Neural progenitor cell (in vitro differentiated cells): Measurements from ENCODE around the gene CASP3. TPM values are rescaled to one million over a fixed set of nuclear protein-coding genes. Genes with fewer than 3 reads are reported as not detected.
"Not testable (repeated sequence)": the region's sequence is repeated elsewhere in the genome, so short reads cannot be mapped to it uniquely, and the experiment has no call there.

ENCODE experiments used
- DNase-seq: peaks from one replicate; pipeline ENCODE4 v3.0.0-alpha.2; 2016; ENCODE audit warnings: low spot score
- H2AFZ ChIP-seq: fragments of 200-600 bp; sonication (generic); replicated peaks from 2 replicates; pipeline ENCODE4 v1.6.1; 2016; ENCODE audit warnings: antibody characterized with exemption
- H3F3A ChIP-seq: fragments of 200-600 bp; sonication (generic); 2 replicates; pipeline ENCODE4 v1.6.1; 2016; ENCODE audit warnings: antibody characterized with exemption, low read depth
- H3K27ac ChIP-seq: fragments of 200-600 bp; sonication (generic); 2 replicates; pipeline ENCODE4 v1.5.1; 2016; ENCODE audit warnings: mild to moderate bottlenecking
- H3K27me3 ChIP-seq: fragments of 200-600 bp; sonication (generic); 2 replicates; pipeline ENCODE4 v1.6.1; 2016; ENCODE audit warnings: mild to moderate bottlenecking, moderate library complexity
- H3K36me3 ChIP-seq: fragments of 200-600 bp; sonication (generic); 2 replicates; pipeline ENCODE4 v1.5.1; 2016
- H3K4me1 ChIP-seq: fragments of 200-600 bp; sonication (generic); 2 replicates; pipeline ENCODE4 v1.6.1; 2016; ENCODE audit warnings: mixed run types
- H3K4me2 ChIP-seq: fragments of 200-600 bp; sonication (generic); 2 replicates; pipeline ENCODE4 v1.6.1; 2016
- H3K4me3 ChIP-seq: fragments of 200-600 bp; sonication (generic); 2 replicates; pipeline ENCODE4 v1.5.1; 2016
- H3K79me2 ChIP-seq: fragments of 200-600 bp; sonication (generic); 2 replicates; pipeline ENCODE4 v1.6.1; 2016; ENCODE audit warnings: low read depth
- H3K9ac ChIP-seq: fragments of 200-600 bp; sonication (generic); 2 replicates; pipeline ENCODE4 v1.6.1; 2016
- H3K9me3 ChIP-seq: fragments of 200-600 bp; sonication (generic); 2 replicates; pipeline ENCODE4 v1.5.1; 2016; ENCODE audit warnings: low read depth
- H4K20me1 ChIP-seq: fragments of 200-600 bp; sonication (generic); 2 replicates; pipeline ENCODE4 v1.6.1; 2016; ENCODE audit warnings: low read depth
- H3K27ac Mint-ChIP-seq: 3 replicates; pipeline ENCODE4 v1.8.0; 2021; ENCODE audit warnings: mixed read lengths
- H3K27me3 Mint-ChIP-seq: 2 replicates; pipeline ENCODE4 v1.8.0; 2022; ENCODE audit warnings: low read depth, mild to moderate bottlenecking, inconsistent platforms, moderate library complexity, mixed read lengths; ENCODE audit not compliant: insufficient read depth
- H3K36me3 Mint-ChIP-seq: 3 replicates; pipeline ENCODE4 v1.8.0; 2021; ENCODE audit warnings: mixed read lengths
- H3K4me1 Mint-ChIP-seq: 3 replicates; pipeline ENCODE4 v1.8.0; 2021; ENCODE audit warnings: mixed read lengths
- H3K4me3 Mint-ChIP-seq: 3 replicates; pipeline ENCODE4 v1.8.0; 2021; ENCODE audit warnings: mild to moderate bottlenecking, moderate library complexity, mixed read lengths
- H3K9me3 Mint-ChIP-seq: 3 replicates; pipeline ENCODE4 v1.8.0; 2020; ENCODE audit warnings: mixed read lengths
- EZH2 ChIP-seq: fragments of 200-600 bp; sonication (generic); IDR thresholded peaks from 2 replicates; pipeline ENCODE4 v1.6.1; 2017; ENCODE audit warnings: antibody characterized with exemption, mild to moderate bottlenecking, moderate library complexity
- EZH2phosphoT487 ChIP-seq: fragments of 200-600 bp; sonication (generic); IDR thresholded peaks from 2 replicates; pipeline ENCODE4 v1.6.1; 2017; ENCODE audit warnings: antibody characterized with exemption
- total RNA-seq: library from RNA; depleted of rRNA; stranded (reverse); fragments of >200 nt; gene quantifications from 2 replicates; pipeline ENCODE4 v1.2.3, GENCODE V29; 2015; ENCODE audit warnings: low replicate concordance
- TF ChIP-seq, protein P1 (sequence below): fragments of 200-600 bp; sonication (generic); IDR thresholded peaks from 2 replicates; pipeline ENCODE4 v1.5.1; 2017; ENCODE audit warnings: antibody characterized with exemption, mild to moderate bottlenecking

CASP3 gene
- total RNA-seq, 1 donor from 2014 or later, result 69.8 TPM

DNA sequence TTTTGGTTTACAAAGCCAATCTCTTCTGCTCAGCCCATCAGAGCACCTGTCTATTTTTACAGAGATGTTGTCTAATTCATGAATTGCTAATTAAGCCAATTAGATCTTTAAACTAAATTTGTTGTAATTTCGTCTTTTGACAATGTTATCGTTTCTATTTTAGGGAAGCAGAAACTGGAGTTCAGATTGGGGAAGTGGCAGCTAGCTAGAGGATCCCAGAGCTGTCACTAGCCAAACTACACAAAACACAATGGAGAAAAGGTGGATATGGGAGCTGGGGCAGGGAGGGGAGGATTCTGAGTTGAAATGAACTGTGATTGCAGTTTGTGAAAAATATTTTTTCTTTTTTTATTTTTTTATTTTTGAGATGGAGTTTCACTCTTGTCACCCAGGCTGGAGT lies 35.8 kb downstream of the CASP3 start:
- Histone ChIP-seq H2AFZ (no peak overlapping the region), H3K9me3 (no peaks in the 10 kb centered on the region), H3K27me3 (no peaks in the 10 kb centered on the region), H3K79me2 (no peaks in the 10 kb centered on the region), H3K4me2 (no peak overlapping the region), H3K9ac (no peak overlapping the region), H3K4me3 (no peak overlapping the region), H3K4me1 (no peaks in the 10 kb centered on the region), H3K27ac (no peak overlapping the region), H4K20me1 (no peaks in the 10 kb centered on the region), H3K36me3 (no peaks in the 10 kb centered on the region), H3F3A (no peaks in the 10 kb centered on the region)
- H3K4me1 Mint-ChIP-seq, result peaks cover 7% of the 10 kb centered on the region
- DNase-seq, result no peak
- peaks cover 3% of the 10 kb centered on the region for H3K27me3 Mint-ChIP-seq
- H3K36me3 Mint-ChIP-seq, result peaks cover 2% of the 10 kb centered on the region
- peaks cover 8% of the 10 kb centered on the region for H3K9me3 Mint-ChIP-seq
- no peak overlapping the region for H3K27ac Mint-ChIP-seq
- TF ChIP-seq EZH2, result no peak
- TF ChIP-seq, protein P1, sequence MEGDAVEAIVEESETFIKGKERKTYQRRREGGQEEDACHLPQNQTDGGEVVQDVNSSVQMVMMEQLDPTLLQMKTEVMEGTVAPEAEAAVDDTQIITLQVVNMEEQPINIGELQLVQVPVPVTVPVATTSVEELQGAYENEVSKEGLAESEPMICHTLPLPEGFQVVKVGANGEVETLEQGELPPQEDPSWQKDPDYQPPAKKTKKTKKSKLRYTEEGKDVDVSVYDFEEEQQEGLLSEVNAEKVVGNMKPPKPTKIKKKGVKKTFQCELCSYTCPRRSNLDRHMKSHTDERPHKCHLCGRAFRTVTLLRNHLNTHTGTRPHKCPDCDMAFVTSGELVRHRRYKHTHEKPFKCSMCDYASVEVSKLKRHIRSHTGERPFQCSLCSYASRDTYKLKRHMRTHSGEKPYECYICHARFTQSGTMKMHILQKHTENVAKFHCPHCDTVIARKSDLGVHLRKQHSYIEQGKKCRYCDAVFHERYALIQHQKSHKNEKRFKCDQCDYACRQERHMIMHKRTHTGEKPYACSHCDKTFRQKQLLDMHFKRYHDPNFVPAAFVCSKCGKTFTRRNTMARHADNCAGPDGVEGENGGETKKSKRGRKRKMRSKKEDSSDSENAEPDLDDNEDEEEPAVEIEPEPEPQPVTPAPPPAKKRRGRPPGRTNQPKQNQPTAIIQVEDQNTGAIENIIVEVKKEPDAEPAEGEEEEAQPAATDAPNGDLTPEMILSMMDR, result no peak
- no peak for TF ChIP-seq EZH2phosphoT487
- H3K4me3 Mint-ChIP-seq, result no peak overlapping the region

DNA sequence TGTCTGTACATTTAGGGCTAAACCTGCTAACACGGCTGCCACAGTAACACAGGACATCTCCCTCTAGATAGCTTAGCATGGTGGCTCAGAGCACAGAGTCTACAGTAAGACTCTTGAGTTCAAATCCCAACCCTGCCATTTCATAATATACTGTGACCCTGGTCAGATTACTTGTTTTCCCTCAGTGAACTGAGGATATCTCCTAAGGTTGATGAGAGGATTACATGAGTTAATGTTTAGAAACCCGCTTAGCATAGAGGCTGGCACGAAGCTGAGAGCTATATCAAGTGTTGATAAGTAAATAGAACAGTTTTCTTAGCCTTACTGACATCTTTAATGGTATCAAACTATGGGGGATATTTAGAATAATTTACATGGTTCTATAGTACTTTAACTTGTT lies 37.2 kb downstream of the CASP3 start:
- Histone ChIP-seq H3K9me3 (no peaks in the 10 kb centered on the region), H3F3A (no peaks in the 10 kb centered on the region), H3K4me3 (no peak overlapping the region), H3K27me3 (no peaks in the 10 kb centered on the region), H3K79me2 (no peaks in the 10 kb centered on the region), H3K4me2 (no peak overlapping the region), H3K9ac (no peak overlapping the region), H2AFZ (no peak overlapping the region), H3K4me1 (no peaks in the 10 kb centered on the region), H3K36me3 (no peaks in the 10 kb centered on the region), H3K27ac (no peak overlapping the region), H4K20me1 (no peaks in the 10 kb centered on the region)
- DNase-seq, result no peak
- peaks cover 10% of the 10 kb centered on the region for H3K9me3 Mint-ChIP-seq
- TF ChIP-seq, protein P1, result no peak
- TF ChIP-seq EZH2 (no peak), EZH2phosphoT487 (no peak)
- no peak overlapping the region for H3K27ac Mint-ChIP-seq
- peaks cover 3% of the 10 kb centered on the region for H3K4me1 Mint-ChIP-seq
- H3K4me3 Mint-ChIP-seq, result no peak overlapping the region
- peaks cover 2% of the 10 kb centered on the region for H3K36me3 Mint-ChIP-seq
- H3K27me3 Mint-ChIP-seq, result peaks cover 3% of the 10 kb centered on the region

DNA sequence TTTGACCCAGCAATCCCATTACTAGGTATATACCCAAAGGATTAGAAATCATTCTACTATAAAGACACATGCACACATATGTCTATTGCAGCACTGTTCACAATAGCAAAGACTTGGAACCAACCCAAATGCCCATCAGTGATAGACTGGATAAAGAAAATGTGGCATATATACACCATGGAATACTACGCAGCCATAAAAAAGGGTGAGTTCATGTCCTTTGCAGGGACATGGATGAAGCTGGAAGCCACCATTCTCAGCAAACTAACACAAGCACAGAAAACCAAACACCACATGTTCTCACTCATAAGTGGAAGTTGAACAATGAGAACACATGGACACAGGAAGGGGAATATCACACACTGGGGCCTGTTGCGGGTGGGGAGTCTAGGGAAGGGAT lies 41.8 kb downstream of the CASP3 start:
- H3K4me1 Mint-ChIP-seq, H3K27me3 Mint-ChIP-seq, H3K4me1 ChIP-seq, H3K9me3 ChIP-seq, H3K79me2 ChIP-seq, H3K27me3 ChIP-seq, H3K36me3 Mint-ChIP-seq, H3K27ac ChIP-seq, H3K4me3 Mint-ChIP-seq, H3K9ac ChIP-seq, DNase-seq, H2AFZ ChIP-seq, H3K36me3 ChIP-seq, H3K27ac Mint-ChIP-seq, H3K4me3 ChIP-seq, H4K20me1 ChIP-seq, H3F3A ChIP-seq, H3K4me2 ChIP-seq: not testable (repeated sequence)
- H3K9me3 Mint-ChIP-seq, result peaks cover 38% of the 10 kb centered on the region

DNA sequence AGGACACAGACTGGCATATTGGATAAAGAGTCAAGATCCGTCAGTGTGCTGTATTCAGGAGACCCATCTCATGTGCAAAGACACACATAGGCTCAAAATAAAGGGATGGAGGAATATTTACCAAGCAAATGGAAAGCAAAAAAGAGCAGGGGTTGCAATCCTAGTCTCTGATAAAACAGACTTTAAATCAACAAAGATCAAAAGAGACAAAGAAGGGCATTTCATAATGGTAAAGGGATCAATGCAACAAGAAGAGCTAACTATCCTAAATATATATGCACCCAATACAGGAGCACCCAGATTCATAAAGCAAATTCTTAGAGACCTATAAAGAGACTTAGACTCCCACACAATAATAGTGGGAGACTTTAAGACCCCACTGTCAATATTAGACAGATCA lies 46.4 kb downstream of the CASP3 start:
- H3K27ac ChIP-seq, H3K79me2 ChIP-seq, H3K9me3 ChIP-seq, H2AFZ ChIP-seq, H3K4me3 Mint-ChIP-seq, DNase-seq, H3K36me3 ChIP-seq, H4K20me1 ChIP-seq, H3K36me3 Mint-ChIP-seq, H3K27ac Mint-ChIP-seq, H3F3A ChIP-seq, H3K4me1 ChIP-seq, H3K4me3 ChIP-seq, H3K27me3 Mint-ChIP-seq, H3K9ac ChIP-seq, H3K4me2 ChIP-seq, H3K27me3 ChIP-seq: not testable (repeated sequence)
- peaks cover 11% of the 10 kb centered on the region for H3K4me1 Mint-ChIP-seq
- peaks cover 43% of the 10 kb centered on the region for H3K9me3 Mint-ChIP-seq

DNA sequence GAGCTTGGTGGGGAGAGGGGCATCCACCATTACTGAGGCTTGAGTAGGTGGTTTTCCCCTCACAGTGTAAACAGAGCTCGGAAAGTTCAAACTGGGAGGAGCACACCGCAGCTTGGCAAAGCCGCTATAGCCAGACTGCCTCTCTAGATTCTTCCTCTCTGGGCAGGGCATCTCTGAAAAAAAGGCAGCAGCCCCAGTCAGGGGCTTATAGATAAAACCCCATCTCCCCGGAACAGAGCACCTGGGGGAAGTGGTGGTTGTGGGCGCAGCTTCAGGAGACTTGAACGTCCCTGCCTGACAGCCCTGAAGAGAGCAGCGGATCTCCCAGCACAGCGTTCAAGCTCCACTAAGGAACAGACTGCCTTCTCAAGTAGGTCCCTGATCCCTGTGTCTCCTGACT lies 48.3 kb downstream of the CASP3 start:
- peaks cover 15% of the 10 kb centered on the region for H3K4me1 Mint-ChIP-seq
- not testable (repeated sequence) for H3K4me3 ChIP-seq, H3K27me3 Mint-ChIP-seq

More for the DNA sequence above, 48.3 kb downstream of the CASP3 start:
- DNase-seq, H3K27ac Mint-ChIP-seq, H3K4me2 ChIP-seq, H2AFZ ChIP-seq, H3K27me3 ChIP-seq, H3K79me2 ChIP-seq, H4K20me1 ChIP-seq, H3K36me3 Mint-ChIP-seq, H3K27ac ChIP-seq, H3K4me3 Mint-ChIP-seq, H3K9ac ChIP-seq, H3K9me3 ChIP-seq, H3K36me3 ChIP-seq, H3K4me1 ChIP-seq, H3F3A ChIP-seq: not testable (repeated sequence)
- H3K9me3 Mint-ChIP-seq, result peaks cover 32% of the 10 kb centered on the region
